ENCODE measurements around the gene MMP1.

GRCh38 chr11:102800767-102801166 lies 2.8 kb upstream of the MMP1 start:
- TF ChIP-seq, protein P1, sequence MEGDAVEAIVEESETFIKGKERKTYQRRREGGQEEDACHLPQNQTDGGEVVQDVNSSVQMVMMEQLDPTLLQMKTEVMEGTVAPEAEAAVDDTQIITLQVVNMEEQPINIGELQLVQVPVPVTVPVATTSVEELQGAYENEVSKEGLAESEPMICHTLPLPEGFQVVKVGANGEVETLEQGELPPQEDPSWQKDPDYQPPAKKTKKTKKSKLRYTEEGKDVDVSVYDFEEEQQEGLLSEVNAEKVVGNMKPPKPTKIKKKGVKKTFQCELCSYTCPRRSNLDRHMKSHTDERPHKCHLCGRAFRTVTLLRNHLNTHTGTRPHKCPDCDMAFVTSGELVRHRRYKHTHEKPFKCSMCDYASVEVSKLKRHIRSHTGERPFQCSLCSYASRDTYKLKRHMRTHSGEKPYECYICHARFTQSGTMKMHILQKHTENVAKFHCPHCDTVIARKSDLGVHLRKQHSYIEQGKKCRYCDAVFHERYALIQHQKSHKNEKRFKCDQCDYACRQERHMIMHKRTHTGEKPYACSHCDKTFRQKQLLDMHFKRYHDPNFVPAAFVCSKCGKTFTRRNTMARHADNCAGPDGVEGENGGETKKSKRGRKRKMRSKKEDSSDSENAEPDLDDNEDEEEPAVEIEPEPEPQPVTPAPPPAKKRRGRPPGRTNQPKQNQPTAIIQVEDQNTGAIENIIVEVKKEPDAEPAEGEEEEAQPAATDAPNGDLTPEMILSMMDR (IDR thresholded peaks at IDR 0.05) = no peak
- no peak for TF ChIP-seq ZFX (IDR thresholded peaks at IDR 0.05; ENCODE audit: borderline replicate concordance)
